Right atrium auricular region (tissue), 2 donors: ENCODE results near the gene FOXN3. TPM values are rescaled to one million over a fixed set of nuclear protein-coding genes. Genes with fewer than 3 reads are reported as not detected.

ENCODE experiments used
- DNase-seq: peaks from one replicate; pipeline ENCODE4 v3.0.0-alpha.2; 2019; ENCODE audit warnings: low spot score
- H3K27ac ChIP-seq, 2 donors: fragments of 200-600 bp; sonication (generic); 1 replicate in 1 of 2; 2 replicates in 1 of 2; pipeline ENCODE4 v1.5.1; 2016 to 2019
- H3K27me3 ChIP-seq, 2 donors: fragments of 200-600 bp; sonication (generic); one replicate each; pipeline versions ENCODE4 v1.5.1 to v1.6.0; 2017 to 2019
- H3K36me3 ChIP-seq: fragments of 200-600 bp; sonication (generic); one replicate; pipeline ENCODE4 v1.5.1; 2016
- H3K4me1 ChIP-seq, 2 donors: fragments of 200-600 bp; sonication (generic); one replicate each; pipeline versions ENCODE4 v1.5.1 to v1.6.0; 2017 to 2019
- H3K4me3 ChIP-seq, 2 donors: fragments of 200-600 bp; sonication (generic); 1 replicate in 1 of 2; 2 replicates in 1 of 2; pipeline ENCODE4 v1.5.1; 2017 to 2019; ENCODE audit warnings: mild to moderate bottlenecking in 1 of 2, moderate library complexity in 1 of 2
- H3K9me3 ChIP-seq, 2 donors: fragments of 200-600 bp; sonication (generic); one replicate each; pipeline ENCODE4 v1.5.1; 2019
- CTCF ChIP-seq, 2 donors: fragments of 200-600 bp; sonication (generic); IDR thresholded peaks; one replicate each; pipeline ENCODE4 v1.5.1; 2019; ENCODE audit warnings: antibody characterized with exemption in 2 of 2
- total RNA-seq, 2 donors: library from RNA; depleted of rRNA; stranded (reverse); fragments of >200 nt; gene quantifications; one replicate each; pipeline ENCODE4 v1.1.0, GENCODE V29; 2016

The FOXN3 gene
- total RNA-seq, 2 donors from 2014 or later: 80.1 to 90.3 TPM

- H3K27ac ChIP-seq: no peak overlapping the region
- H3K36me3 ChIP-seq: peaks cover 11% of the 10 kb centered on the region
- no peaks in the 10 kb centered on the region for H3K9me3 ChIP-seq
- H3K27me3 ChIP-seq: no peaks in the 10 kb centered on the region
- DNase-seq: no peak
- H3K4me1 ChIP-seq: peaks cover 0 to 42% of the 10 kb centered on the region in 2 donors
- no peak overlapping the region for H3K4me3 ChIP-seq
- no peak for TF ChIP-seq CTCF (IDR thresholded peaks at IDR 0.05)
Observed at GRCh38 chr14:89188492-89188891, 228.5 kb downstream of the FOXN3 start.

- peaks cover 0 to 42% of the 10 kb centered on the region in 2 donors for H3K4me1 ChIP-seq
- DNase-seq: no peak
Observed at GRCh38 chr14:89187501-89187900, 229.5 kb downstream of the FOXN3 start.

GRCh38 chr14:89186856-89187376, 230.1 kb downstream of the FOXN3 start:
- peaks cover 0 to 42% of the 10 kb centered on the region in 2 donors for H3K4me1 ChIP-seq
- no peak for DNase-seq
- H3K36me3 ChIP-seq: peaks cover 11% of the 10 kb centered on the region
- no peak overlapping the region for H3K4me3 ChIP-seq
- no peak for TF ChIP-seq CTCF (IDR thresholded peaks at IDR 0.05)
- H3K9me3 ChIP-seq: no peaks in the 10 kb centered on the region
- H3K27ac ChIP-seq: peak overlapping the region; percentile 65 to 74
- H3K27me3 ChIP-seq: no peaks in the 10 kb centered on the region

More at GRCh38 chr14:89187501-89187900, 229.5 kb downstream of the FOXN3 start:
- TF ChIP-seq CTCF (IDR thresholded peaks at IDR 0.05): no peak
- Histone ChIP-seq H3K36me3 (peaks cover 11% of the 10 kb centered on the region), H3K9me3 (no peaks in the 10 kb centered on the region), H3K27ac (peak overlapping the region; percentile 65 to 74), H3K27me3 (no peaks in the 10 kb centered on the region), H3K4me3 (no peak overlapping the region)

GRCh38 chr14:89185919-89186855, 230.8 kb downstream of the FOXN3 start:
- no peak for TF ChIP-seq CTCF (IDR thresholded peaks at IDR 0.05)
- Histone ChIP-seq H3K9me3 (no peaks in the 10 kb centered on the region), H3K36me3 (peaks cover 11% of the 10 kb centered on the region), H3K4me3 (no peak overlapping the region), H3K27me3 (no peaks in the 10 kb centered on the region), H3K27ac (peak overlapping the region; percentile 65 to 74), H3K4me1 (peaks cover 0 to 42% of the 10 kb centered on the region in 2 donors)
- no peak for DNase-seq

- H3K4me3 ChIP-seq: no peak overlapping the region
- peak overlapping the region; percentile 65 to 74 for H3K27ac ChIP-seq
- DNase-seq: no peak
- H3K36me3 ChIP-seq: peaks cover 10% of the 10 kb centered on the region
- no peaks in the 10 kb centered on the region for H3K9me3 ChIP-seq
- H3K27me3 ChIP-seq: no peaks in the 10 kb centered on the region
- H3K4me1 ChIP-seq: peaks cover 0 to 49% of the 10 kb centered on the region in 2 donors
- TF ChIP-seq CTCF (IDR thresholded peaks at IDR 0.05): no peak
Observed at GRCh38 chr14:89184952-89185351, 232.1 kb downstream of the FOXN3 start.
